NCI-H82 treated with DMSO at 0.1 percent for 48 hours (cell line): ENCODE measurements around the gene MYO18A.
A peak's percentile ranks its signal among the peaks of the same experiment; 100 is the strongest.

Source experiments
- DNase-seq: peaks from one replicate; lab custom pipeline; 2025; ENCODE audit not compliant: unreplicated experiment; lab: John Stamatoyannopoulos, UW

MYO18A gene

DNA sequence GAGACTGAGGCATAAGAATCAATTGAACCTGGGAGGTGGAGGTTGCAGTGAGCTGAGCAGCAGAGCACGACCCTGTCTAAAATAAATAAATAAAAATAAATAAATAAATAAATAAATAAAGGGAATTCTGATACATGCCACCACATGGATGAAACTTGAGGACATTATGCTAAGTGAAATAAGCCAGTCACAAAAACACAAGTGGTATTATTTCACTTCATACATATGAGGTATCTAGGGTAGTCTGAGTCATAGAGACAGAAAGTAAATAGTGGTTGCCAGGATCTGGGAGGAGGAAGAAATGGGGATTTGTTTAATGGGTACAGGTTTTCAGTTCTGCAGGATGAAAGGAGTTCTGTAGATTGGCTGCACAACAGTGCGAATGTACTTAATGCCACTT, 120.9 kb downstream of the MYO18A start:
- no peak for DNase-seq

GRCh38 chr17:29058391-29058790, 121.8 kb downstream of the MYO18A start:
- no peak for DNase-seq

GRCh38 chr17:29057361-29057760, 122.8 kb downstream of the MYO18A start:
- DNase-seq: no peak

GRCh38 chr17:29054835-29055234, 125.4 kb downstream of the MYO18A start:
- no peak for DNase-seq

- no peak for DNase-seq
Observed at GRCh38 chr17:29051731-29052130, 128.5 kb downstream of the MYO18A start.

GRCh38 chr17:29051194-29051593, 129.0 kb downstream of the MYO18A start:
- peak; percentile 95 for DNase-seq

DNA sequence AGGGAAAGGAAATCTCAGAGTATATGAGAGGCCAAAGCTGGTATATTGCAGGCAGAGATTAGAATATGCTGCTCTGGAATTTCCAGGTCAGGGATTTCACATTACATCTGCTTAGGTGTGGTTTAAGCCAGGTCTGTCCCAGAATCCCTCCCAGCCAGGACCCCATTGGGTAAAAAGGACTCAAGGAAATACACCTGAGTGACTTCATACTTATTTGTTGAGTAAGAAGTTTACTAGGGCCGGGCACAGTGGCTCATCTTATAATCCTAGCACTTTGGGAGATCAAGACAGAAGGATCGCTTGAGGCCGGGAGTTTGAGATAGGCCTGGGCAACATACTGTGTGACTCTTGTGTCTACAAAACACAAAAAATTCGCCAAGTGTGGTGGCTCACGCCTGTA, 130.0 kb downstream of the MYO18A start:
- peak; percentile 29 for DNase-seq

DNA sequence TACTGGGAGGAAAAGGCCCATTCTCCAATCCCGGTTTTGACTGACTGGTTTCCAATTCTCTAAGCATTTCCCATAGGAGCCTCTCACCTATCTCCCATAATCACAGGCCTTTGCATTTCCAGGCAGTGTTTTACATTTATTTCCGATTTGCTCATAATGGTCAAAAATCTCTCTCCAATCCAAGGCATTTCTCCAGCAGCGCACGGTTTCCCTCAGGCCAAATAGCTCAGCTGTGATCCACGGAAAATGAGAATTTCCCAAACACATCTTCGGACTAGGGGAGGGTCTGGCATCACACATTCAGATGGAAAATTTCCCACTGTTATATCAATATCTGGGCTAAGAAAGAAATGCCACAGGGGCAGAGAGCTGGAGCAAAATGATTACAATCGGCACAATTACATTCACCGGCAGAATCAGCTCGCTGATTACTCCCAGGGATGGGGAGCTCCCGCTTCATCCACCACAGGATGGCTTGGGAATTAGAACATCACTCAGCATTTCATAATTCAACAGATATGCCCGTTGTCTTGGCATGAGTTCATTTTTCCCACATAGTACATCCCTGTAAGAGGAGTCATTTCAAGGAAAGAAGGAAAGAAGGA, 130.6 kb downstream of the MYO18A start:
- no peak for DNase-seq

- DNase-seq: peak; percentile 97
Observed at GRCh38 chr17:29048440-29049368, 131.5 kb downstream of the MYO18A start.

DNA sequence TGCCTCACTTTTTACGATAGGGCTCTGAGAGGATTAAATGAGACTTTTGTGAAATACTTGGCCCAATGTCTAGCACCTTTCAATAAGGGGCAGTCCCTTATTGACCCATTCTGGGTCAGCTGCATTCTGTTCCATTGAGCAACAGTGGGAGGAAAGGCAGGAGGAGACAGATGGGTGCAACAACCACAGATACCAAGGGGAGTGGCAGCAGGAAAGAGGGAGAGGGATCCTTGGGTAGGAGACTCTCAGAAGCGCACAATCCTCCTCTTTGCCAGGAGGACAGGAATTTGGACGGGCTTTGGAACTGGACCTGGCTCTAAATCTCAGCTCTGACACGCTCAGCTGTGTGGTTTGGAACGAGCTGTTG, 133.7 kb downstream of the MYO18A start:
- no peak for DNase-seq

GRCh38 chr17:29045734-29046472, 134.3 kb downstream of the MYO18A start:
- no peak for DNase-seq

GRCh38 chr17:29045026-29045425, 135.2 kb downstream of the MYO18A start:
- no peak for DNase-seq

GRCh38 chr17:29043539-29044145, 136.6 kb downstream of the MYO18A start:
- no peak for DNase-seq

DNA sequence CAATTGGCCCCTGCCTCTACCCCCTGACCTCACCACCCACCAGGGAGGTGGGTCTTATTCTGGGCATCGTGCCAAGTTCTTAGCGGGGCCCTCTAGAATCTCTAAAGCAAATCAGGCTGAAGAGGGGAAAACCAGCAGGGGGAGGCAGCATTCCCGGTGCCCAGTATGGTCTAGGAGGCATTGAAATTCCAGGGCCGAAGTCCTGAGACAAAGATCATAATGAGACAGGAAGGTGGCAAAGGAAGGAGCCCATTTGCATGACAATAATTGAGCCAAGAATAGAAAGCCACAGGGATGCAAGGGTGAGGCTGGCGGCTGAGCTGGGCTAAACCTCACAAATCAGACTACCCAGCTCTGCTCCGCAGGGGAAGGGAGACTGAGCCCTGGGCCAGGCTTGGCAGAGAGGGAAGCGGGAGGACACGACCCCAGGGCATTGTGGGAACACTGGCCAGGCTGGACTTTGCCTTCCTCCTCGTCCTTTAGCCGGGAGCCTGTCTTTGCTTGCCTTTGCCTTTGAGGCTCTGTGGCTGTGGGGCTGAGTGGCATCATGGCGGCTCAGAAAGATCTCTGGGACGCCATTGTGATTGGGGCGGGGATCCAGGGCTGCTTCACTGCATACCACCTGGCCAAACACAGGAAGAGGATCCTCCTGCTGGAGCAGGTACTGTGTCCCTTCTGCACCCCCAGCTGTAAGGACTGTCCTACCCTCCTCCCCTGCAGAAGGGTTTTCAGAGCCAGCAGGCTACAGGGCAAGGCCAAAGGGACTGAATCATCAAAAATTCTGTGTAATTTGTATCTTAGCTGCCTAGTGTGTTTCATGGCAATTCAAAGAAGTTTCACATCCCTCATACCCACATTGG, 137.3 kb downstream of the MYO18A start, which contains the start of gene PIPOX:
Gene PIPOX, plus strand, starts transcription at position 463 of the 860 bp plus-strand sequence. Its CDS starts 85 bp downstream, at position 548.
- peak; percentile 83 for DNase-seq

- no peak for DNase-seq
Observed at GRCh38 chr17:29042026-29042678, 138.0 kb downstream of the MYO18A start.

GRCh38 chr17:29041571-29041970, 138.6 kb downstream of the MYO18A start:
- DNase-seq: no peak

- DNase-seq: no peak
Observed at GRCh38 chr17:29041091-29041490, 139.1 kb downstream of the MYO18A start.

DNA sequence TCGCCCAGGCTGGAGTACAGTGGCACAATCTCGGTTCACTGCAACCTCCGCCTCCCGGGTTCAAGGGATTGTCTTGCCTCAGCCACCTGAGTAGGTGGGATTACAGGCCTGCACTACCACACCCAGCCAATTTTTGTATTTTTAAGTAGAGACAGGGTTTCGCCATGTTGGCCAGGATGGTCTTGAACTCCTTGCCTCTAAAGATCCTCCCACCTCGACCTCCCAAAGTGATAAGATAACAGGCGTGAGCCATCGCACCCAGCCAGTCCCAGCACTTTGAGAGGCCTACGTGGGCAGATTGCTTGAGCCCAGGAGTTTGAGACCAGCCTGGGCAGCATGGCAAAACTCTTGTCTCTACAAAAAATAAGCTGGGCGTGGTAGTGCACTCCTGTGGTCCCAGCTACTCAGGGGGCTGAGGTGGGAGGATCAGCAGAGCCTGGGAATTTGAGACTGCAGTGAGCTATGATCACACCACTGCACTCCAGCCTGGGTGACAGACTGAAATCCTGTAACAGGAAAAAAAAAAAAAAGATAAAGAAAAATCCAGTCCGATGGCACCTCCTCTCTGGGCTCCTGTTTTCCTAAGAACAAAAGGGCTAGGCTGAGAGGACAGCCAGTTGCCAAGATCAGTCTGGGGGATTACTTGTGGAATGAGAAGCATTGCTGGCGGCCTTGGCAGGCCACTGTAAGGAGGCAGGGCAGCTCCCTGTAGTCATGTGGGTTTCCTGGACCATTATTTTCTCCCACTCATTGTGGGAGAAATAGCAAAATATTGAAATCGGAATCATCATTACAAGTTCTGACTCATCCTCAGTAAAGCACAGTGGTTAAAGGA, 140.2 kb downstream of the MYO18A start:
- peak; percentile 21 for DNase-seq
